Trophoblast cell (in vitro differentiated cells and primary cell): Measurements from ENCODE around the gene CFAP221.
A peak's percentile ranks its signal among the peaks of the same experiment; 100 is the strongest.

ENCODE experiments used
- DNase-seq, 2 donors: peaks; one replicate each; pipeline ENCODE4 v3.0.0-alpha.2; 2016
- H2AFZ ChIP-seq: 2 replicates; pipeline ENCODE4 v1.6.1; 2013; ENCODE audit warnings: low read length, moderate library complexity, mild to moderate bottlenecking; ENCODE audit not compliant: insufficient read depth, poor library complexity
- H2AK5ac ChIP-seq: 2 replicates; pipeline ENCODE4 v1.6.1; 2013; ENCODE audit warnings: mild to moderate bottlenecking, low read length
- H2BK120ac ChIP-seq: 2 replicates; pipeline ENCODE4 v1.6.1; 2013; ENCODE audit warnings: low read length, mild to moderate bottlenecking, moderate library complexity; ENCODE audit not compliant: insufficient read depth, poor library complexity
- H2BK12ac ChIP-seq: 2 replicates; pipeline ENCODE4 v1.6.1; 2013; ENCODE audit warnings: mild to moderate bottlenecking, low read length, moderate library complexity
- H2BK5ac ChIP-seq: 2 replicates; pipeline ENCODE4 v1.6.1; 2013; ENCODE audit warnings: low read length, low read depth, moderate library complexity, mild to moderate bottlenecking; ENCODE audit not compliant: poor library complexity
- H3K14ac ChIP-seq: 2 replicates; pipeline ENCODE4 v1.6.1; 2013; ENCODE audit warnings: mild to moderate bottlenecking, low read length
- H3K18ac ChIP-seq: 2 replicates; pipeline ENCODE4 v1.6.1; 2013; ENCODE audit warnings: mild to moderate bottlenecking, low read length
- H3K23ac ChIP-seq: 2 replicates; pipeline ENCODE4 v1.6.1; 2013; ENCODE audit warnings: low read length
- H3K27ac ChIP-seq: 2 replicates; pipeline ENCODE4 v1.5.1; 2013; ENCODE audit warnings: low read depth, mild to moderate bottlenecking, inconsistent platforms, low read length, moderate library complexity
- H3K27me3 ChIP-seq: 2 replicates; pipeline ENCODE4 v1.6.1; 2013; ENCODE audit warnings: inconsistent platforms, mild to moderate bottlenecking, low read length, moderate library complexity; ENCODE audit not compliant: insufficient read depth
- H3K36me3 ChIP-seq, 2 experiments: 1 replicate in 1 of 2; 2 replicates in 1 of 2; pipeline ENCODE4 v1.6.1; 2013; ENCODE audit warnings: low read length in 2 of 2, mild to moderate bottlenecking in 2 of 2, moderate library complexity in 1 of 2; ENCODE audit not compliant: insufficient read depth in 2 of 2, control insufficient read depth in 1 of 2
- H3K4ac ChIP-seq: 2 replicates; pipeline ENCODE4 v1.6.1; 2013; ENCODE audit warnings: low read depth, mild to moderate bottlenecking, low read length, moderate library complexity
- H3K4me1 ChIP-seq, 2 experiments: 1 replicate in 1 of 2; 2 replicates in 1 of 2; pipeline ENCODE4 v1.6.1; 2013; ENCODE audit warnings: low read length in 2 of 2, mild to moderate bottlenecking in 2 of 2, moderate library complexity in 1 of 2; ENCODE audit not compliant: insufficient read depth in 2 of 2, control insufficient read depth in 1 of 2
- H3K4me2 ChIP-seq: 2 replicates; pipeline ENCODE4 v1.6.1; 2013; ENCODE audit warnings: inconsistent platforms, mild to moderate bottlenecking, low read length, moderate library complexity
- H3K4me3 ChIP-seq: 2 replicates; pipeline ENCODE4 v1.5.1; 2013; ENCODE audit warnings: mild to moderate bottlenecking, low read depth, low read length, inconsistent platforms
- H3K79me1 ChIP-seq: one replicate; pipeline ENCODE4 v1.6.1; 2013; ENCODE audit warnings: low read length
- H3K79me2 ChIP-seq: 2 replicates; pipeline ENCODE4 v1.6.1; 2013; ENCODE audit warnings: low read length, mild to moderate bottlenecking; ENCODE audit not compliant: control insufficient read depth, insufficient read depth, poor library complexity
- H3K9ac ChIP-seq: 2 replicates; pipeline ENCODE4 v1.6.1; 2013; ENCODE audit warnings: mild to moderate bottlenecking, low read length
- H3K9me3 ChIP-seq: 2 replicates; pipeline ENCODE4 v1.6.1; 2013; ENCODE audit warnings: low read depth, mild to moderate bottlenecking, control low read depth, inconsistent platforms, low read length; ENCODE audit not compliant: insufficient read depth
- H4K12ac ChIP-seq: 2 replicates; pipeline ENCODE4 v1.6.1; 2013; ENCODE audit warnings: low read depth, mild to moderate bottlenecking, low read length, moderate library complexity
- H4K8ac ChIP-seq: 2 replicates; pipeline ENCODE4 v1.6.1; 2013; ENCODE audit warnings: low read depth, mild to moderate bottlenecking, low read length, moderate library complexity
- H4K91ac ChIP-seq: one replicate; pipeline ENCODE4 v1.6.1; 2013; ENCODE audit warnings: low read depth, mild to moderate bottlenecking, low read length, moderate library complexity
- WGBS: extraction: QIAGEN DNeasy Blood & Tissue Kit; methylation state at CpG from one replicate; pipeline ENCODE4 v1.1.7; 2013; ENCODE audit warnings: missing lambda C conversion rate; ENCODE audit not compliant: insufficient read length, insufficient coverage; ENCODE audit errors: extremely low coverage; 5-methylcytosine and 5-hydroxymethylcytosine counted together

Gene CFAP221

DNA sequence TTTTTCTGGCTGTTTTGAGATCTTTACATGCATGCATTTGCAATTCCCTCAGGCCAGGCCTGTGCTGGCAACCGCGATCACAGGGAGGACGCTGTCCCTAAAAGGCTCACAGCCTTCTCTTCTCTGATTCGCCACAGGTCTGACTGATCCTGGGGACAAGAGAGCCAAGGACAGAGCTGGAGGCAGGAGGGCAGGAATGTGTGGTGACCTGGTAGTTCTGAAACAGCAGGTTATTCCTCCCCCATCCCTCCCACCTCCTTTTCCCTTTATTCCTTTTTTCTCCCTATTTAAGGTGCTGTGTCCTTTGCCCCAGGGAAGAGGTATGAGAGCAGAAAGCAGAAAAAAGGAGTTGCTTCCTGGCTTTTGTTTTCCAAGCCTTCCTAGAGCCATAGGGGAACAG is 156.6 kb downstream of the CFAP221 start:
- Histone ChIP-seq H2BK5ac (no peak overlapping the region), H2AK5ac (no peak overlapping the region), H3K4me3 (no peak overlapping the region), H2BK12ac (no peak overlapping the region), H3K4me2 (peak overlapping the region; percentile 13), H3K4me1 (peaks cover 14 to 25% of the 10 kb centered on the region in 2 experiments), H3K27me3 (no peaks in the 10 kb centered on the region), H4K12ac (no peak overlapping the region), H3K79me1 (peaks cover 1% of the 10 kb centered on the region), H3K23ac (no peak overlapping the region), H3K9ac (no peak overlapping the region), H2AFZ (no peak overlapping the region), H2BK120ac (no peak overlapping the region), H4K91ac (no peak overlapping the region), H3K18ac (no peak overlapping the region), H3K79me2 (no peaks in the 10 kb centered on the region), H3K36me3 (no peaks in the 10 kb centered on the region), H3K4ac (no peak overlapping the region), H3K27ac (peak overlapping the region; percentile 24), H3K14ac (no peak overlapping the region), H4K8ac (no peak overlapping the region), H3K9me3 (no peaks in the 10 kb centered on the region)
- no peak for DNase-seq
- no CpG with 5 or more reads among the region's 4 CpGs for whole genome bisulfite sequencing

DNA sequence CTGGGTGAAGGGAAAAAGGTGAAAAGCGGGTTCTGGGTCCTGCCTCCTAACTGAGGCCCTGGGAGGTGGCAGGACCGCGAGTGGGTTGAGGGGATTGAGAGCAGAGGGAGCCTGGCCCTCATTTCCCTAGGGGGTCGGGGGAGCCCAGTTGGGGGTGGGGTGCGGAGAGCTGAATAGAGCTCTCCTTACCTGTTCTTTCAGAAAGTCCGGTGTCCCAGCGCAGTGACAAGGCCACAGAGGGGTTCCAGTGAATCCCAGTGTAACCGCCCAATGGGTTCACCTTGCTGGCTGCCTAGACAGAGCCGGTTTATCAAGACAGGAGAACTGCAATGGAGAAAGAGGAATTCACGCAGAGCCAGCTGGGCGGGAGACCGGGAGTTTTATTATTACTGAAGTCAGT is 157.1 kb downstream of the CFAP221 start:
- Histone ChIP-seq H4K8ac (peak overlapping the region; percentile 20), H3K23ac (no peak overlapping the region), H2BK5ac (no peak overlapping the region), H3K36me3 (no peaks in the 10 kb centered on the region), H3K79me2 (no peaks in the 10 kb centered on the region), H3K4ac (no peak overlapping the region), H3K9ac (no peak overlapping the region), H3K4me1 (peaks cover 13 to 21% of the 10 kb centered on the region in 2 experiments), H4K91ac (no peak overlapping the region), H2AFZ (no peak overlapping the region), H2BK12ac (no peak overlapping the region), H3K4me2 (peak overlapping the region; percentile 13), H3K18ac (no peak overlapping the region), H3K79me1 (peaks cover 1% of the 10 kb centered on the region), H3K4me3 (no peak overlapping the region), H2AK5ac (no peak overlapping the region), H3K27ac (peak overlapping the region; percentile 24), H3K9me3 (no peaks in the 10 kb centered on the region), H3K14ac (no peak overlapping the region), H4K12ac (no peak overlapping the region), H2BK120ac (no peak overlapping the region), H3K27me3 (no peaks in the 10 kb centered on the region)
- WGBS: no CpG with 5 or more reads among the region's 12 CpGs
- DNase-seq: no peak

DNA sequence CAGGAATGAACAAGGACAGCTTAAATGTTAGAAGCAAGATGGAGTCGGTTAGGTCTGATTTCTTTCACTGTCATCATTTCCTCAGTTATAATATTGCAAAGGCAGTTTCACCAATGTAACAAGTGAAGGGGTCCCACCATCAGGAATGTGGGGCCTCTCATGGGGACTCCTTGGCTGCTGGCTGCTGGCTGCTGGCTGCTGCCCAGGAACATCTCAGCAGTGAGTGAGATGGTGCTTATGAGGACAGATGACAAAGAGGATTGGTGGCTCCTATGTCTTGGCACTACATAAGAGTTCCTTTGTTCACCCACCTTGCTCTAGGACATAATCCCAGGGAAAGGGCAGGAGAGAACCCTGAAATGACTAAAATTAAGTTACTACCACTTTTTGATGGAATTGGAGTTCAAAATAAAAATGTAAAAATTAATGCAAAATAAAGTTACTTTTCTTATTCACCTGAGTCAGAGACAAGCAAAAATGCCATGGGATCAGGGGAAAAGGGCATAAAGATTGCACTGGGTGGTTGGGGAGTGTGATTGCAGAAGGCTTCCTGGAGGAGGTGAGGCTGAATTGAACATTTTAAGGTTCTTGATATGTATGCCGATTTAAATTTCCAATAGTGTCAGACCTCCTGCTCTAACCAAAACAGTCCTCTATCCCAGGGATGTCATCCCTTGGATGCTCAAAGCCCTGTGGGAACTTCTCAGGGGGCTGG is 158.1 kb downstream of the CFAP221 start:
- H3K79me1 ChIP-seq: peaks cover 1% of the 10 kb centered on the region
- H3K9ac ChIP-seq: no peak overlapping the region
- no peaks in the 10 kb centered on the region for H3K9me3 ChIP-seq
- WGBS: no CpG with 5 or more reads among the region's 2 CpGs
- H2BK120ac ChIP-seq: no peak overlapping the region
- no peak overlapping the region for H3K4ac ChIP-seq
- no peak overlapping the region for H3K23ac ChIP-seq
- no peak overlapping the region for H2BK5ac ChIP-seq
- H2AFZ ChIP-seq: no peak overlapping the region
- no peaks in the 10 kb centered on the region for H3K79me2 ChIP-seq
- no peaks in the 10 kb centered on the region for H3K36me3 ChIP-seq
- peaks cover 10 to 18% of the 10 kb centered on the region in 2 experiments for H3K4me1 ChIP-seq
- no peak overlapping the region for H3K4me2 ChIP-seq
- no peak overlapping the region for H2BK12ac ChIP-seq
- no peak for DNase-seq
- no peaks in the 10 kb centered on the region for H3K27me3 ChIP-seq
- no peak overlapping the region for H3K27ac ChIP-seq
- H3K4me3 ChIP-seq: no peak overlapping the region
- no peak overlapping the region for H4K8ac ChIP-seq
- no peak overlapping the region for H3K18ac ChIP-seq
- no peak overlapping the region for H3K14ac ChIP-seq
- H4K12ac ChIP-seq: no peak overlapping the region
- H2AK5ac ChIP-seq: no peak overlapping the region
- H4K91ac ChIP-seq: no peak overlapping the region

DNA sequence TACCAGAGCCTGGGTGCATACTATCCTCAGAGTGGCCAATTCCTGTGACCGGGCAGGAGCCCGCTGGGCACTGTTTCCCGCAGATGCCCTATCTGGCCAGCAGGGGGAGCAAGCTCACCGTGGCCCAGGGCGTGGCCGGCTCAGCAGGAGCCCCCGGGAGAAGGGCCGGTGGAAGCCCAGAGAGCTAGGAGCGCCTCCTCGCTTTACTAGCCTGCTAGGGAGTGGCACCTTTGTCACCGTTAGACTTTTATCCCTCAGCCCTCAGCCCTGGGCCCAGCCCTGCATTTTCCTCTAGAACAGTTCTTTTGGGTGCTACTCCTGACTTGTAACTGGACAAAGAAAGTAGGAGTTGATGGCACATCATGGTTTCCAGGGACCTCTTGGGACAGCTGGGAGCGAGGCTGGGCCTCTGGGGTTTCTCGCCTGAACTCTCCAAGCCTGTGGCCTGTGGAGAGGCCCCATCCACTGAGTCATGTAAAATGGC is 158.7 kb downstream of the CFAP221 start:
- Histone ChIP-seq H3K4me2 (no peak overlapping the region), H2BK12ac (no peak overlapping the region), H2AK5ac (no peak overlapping the region), H3K36me3 (no peaks in the 10 kb centered on the region), H2BK5ac (no peak overlapping the region), H3K4me1 (peaks cover 10 to 23% of the 10 kb centered on the region in 2 experiments), H3K23ac (no peak overlapping the region), H3K18ac (no peak overlapping the region), H2AFZ (peak overlapping the region; percentile 8), H3K79me1 (peaks cover 1% of the 10 kb centered on the region), H4K8ac (no peak overlapping the region), H3K4me3 (no peak overlapping the region), H3K9ac (no peak overlapping the region), H4K12ac (no peak overlapping the region), H3K79me2 (no peaks in the 10 kb centered on the region), H3K9me3 (no peaks in the 10 kb centered on the region), H3K4ac (no peak overlapping the region), H3K14ac (no peak overlapping the region), H3K27me3 (no peaks in the 10 kb centered on the region), H3K27ac (no peak overlapping the region), H2BK120ac (no peak overlapping the region), H4K91ac (no peak overlapping the region)
- DNase-seq: peak; percentile 48 to 82
- no CpG with 5 or more reads among the region's 13 CpGs for WGBS
